Measurements from ENCODE around the gene HOXB3.

DNA sequence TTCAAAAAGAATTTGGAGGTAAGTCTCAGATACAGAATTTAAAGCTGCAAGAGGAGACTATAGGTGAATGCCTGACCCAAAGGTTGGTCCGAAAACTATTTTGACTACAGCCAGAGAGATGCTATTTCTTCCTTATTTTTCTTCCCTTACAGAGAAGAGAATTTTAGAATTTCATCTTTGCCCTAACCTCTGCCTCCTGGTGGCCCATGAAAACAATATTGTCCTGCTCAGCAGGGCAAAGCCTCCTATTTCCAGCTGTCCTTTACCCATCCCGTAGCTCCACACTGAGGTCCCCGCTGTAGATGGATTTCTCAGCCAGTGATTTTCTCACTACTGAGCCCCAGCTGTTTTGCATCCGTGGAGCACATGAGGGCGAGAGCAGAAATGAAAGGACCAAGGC, 83.8 kb downstream of the HOXB3 start:
- TF ChIP-seq, protein P1, sequence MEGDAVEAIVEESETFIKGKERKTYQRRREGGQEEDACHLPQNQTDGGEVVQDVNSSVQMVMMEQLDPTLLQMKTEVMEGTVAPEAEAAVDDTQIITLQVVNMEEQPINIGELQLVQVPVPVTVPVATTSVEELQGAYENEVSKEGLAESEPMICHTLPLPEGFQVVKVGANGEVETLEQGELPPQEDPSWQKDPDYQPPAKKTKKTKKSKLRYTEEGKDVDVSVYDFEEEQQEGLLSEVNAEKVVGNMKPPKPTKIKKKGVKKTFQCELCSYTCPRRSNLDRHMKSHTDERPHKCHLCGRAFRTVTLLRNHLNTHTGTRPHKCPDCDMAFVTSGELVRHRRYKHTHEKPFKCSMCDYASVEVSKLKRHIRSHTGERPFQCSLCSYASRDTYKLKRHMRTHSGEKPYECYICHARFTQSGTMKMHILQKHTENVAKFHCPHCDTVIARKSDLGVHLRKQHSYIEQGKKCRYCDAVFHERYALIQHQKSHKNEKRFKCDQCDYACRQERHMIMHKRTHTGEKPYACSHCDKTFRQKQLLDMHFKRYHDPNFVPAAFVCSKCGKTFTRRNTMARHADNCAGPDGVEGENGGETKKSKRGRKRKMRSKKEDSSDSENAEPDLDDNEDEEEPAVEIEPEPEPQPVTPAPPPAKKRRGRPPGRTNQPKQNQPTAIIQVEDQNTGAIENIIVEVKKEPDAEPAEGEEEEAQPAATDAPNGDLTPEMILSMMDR (IDR thresholded peaks at IDR 0.05) = no peak
- TF ChIP-seq POLR2A (IDR thresholded peaks at IDR 0.05) = no peak

Measured in upper lobe of left lung (tissue), 4 donors.